Bone marrow (tissue), 2 donors: ENCODE results near the gene CMTM8.

ENCODE experiments used
- DNase-seq, 2 donors: peaks; one replicate each; lab custom pipeline; 2025; lab: John Stamatoyannopoulos, UW

CMTM8 gene

GRCh38 chr3:32229565-32229964 lies 8.9 kb upstream of the CMTM8 start:
- DNase-seq = no peak

DNA sequence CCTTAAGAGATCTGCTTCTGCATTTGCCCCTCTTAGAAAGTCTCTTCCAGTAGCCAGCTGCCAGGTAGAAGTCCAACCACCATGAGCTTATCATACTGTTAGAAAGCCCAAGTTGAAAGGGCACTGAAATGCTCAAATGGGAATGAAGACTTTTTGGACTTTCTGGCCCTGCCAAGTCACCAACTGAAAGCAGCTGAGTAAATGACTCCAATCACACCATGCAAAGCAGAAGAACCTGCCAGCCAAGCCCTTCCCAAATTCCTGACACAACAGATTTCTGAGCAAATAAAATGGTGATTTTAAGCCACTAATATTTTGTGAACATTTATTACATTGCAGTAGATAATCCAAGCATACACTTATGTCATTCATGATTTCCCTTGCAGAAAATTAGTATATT lies 2.1 kb upstream of the CMTM8 start:
- DNase-seq = no peak

DNA sequence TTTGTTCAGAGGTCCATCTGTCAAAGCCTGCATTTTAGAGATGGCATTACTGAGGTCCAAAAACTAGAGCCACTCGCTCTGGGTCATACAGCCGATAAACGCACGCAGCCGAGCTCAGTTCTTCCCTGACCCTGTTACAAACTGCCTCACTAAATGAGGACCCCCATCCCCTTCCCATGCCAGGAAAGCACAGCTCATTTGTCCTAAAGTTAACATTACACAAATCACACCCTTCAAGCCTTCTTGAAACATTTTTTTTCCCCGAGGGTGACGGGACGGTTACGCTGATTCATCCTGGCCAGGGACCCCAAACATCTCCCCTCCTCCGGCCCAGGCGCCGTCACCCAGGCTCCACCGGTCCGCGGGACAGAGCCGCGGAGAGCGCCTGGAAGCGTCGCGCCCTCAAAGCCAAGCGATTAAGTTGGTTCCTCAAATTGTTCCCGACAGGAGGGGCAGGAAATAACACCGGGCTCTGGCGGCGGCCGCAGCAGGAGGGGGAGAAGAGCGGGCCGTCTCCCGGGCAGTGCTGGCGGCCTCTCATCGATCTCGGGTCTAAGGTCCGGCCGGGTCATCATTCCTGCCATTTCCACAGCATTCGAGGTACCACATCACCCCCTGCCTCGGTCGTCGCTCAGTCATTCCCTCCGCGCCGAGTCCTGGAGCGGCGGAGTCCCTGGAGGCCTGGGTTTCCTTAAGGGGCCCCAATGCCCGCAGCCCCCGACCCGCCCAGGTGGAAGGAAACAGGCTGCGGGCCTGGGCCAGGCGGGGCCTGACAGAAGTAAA lies 619 bp upstream of the CMTM8 start:
- DNase-seq = no peak

- DNase-seq = no peak
Observed at GRCh38 chr3:32239307-32240158, 1.1 kb downstream of the CMTM8 start.

GRCh38 chr3:32240159-32240545 lies 1.7 kb downstream of the CMTM8 start:
- no peak for DNase-seq

DNA sequence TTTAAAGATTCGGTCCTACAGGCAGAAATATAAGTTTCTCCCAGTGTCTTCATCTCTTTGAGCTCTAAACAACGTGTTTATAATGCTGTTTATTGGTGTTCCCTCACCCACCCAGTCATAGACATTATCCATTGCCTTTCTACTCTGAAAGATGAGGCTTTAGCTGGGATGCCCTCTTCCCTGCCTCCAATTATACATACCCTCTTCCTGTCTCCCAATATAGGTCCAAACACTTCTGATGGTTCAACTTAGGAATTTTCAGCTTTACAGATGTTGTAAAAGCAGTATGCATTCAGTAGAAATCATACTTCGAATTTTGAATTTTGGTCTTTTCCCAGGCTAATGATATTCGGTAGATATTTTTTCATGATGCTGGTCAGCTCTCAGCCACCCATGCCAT lies 2.6 kb downstream of the CMTM8 start:
- DNase-seq = no peak

- DNase-seq = no peak
Observed at GRCh38 chr3:32243519-32243918, 5.0 kb downstream of the CMTM8 start.

DNA sequence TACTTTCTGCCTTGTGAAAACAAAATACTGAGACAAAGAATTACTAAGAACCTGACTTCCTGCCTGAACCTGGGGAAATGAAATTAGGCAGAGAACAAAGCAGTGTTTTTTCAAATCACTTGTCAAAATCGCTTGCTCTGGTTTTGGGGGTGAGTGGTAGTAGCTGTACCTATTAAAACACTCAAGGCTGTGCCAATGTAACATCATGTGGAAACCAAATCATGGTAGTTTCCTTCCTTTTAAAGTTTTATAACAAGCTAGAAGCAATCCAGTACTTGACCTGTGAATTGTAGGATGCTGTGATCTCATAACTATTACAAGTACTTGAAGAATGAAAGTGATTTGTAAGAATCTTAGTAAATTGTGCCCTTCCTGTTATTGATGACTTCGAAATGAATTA lies 6.7 kb downstream of the CMTM8 start:
- DNase-seq = no peak

DNA sequence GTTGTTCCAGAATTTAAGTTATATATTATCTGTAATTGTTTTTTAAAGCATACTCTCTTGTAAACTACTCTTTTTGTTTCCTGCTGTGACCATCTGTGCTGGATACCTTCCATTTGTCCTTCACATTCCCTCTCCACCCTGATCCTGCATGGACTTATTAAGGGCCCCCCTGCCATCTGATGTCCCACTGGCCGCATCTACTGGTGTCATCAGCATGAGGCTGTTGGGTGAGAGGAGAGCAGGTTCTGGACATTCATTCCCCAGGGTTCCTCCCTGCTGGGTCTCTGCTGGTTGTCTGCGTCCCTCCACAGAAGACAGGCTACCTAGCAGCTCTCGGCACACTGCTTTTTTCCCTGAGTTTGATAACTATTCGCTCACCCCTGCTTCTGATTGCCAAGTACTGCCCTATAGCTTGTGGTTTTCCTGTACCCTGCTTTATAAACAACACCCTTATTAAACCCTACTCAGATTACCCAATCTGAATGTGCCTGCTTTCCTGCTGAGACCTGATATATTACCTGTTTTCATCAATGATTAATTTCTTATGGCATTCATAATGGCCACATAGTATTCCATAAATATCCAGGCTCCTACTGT lies 7.7 kb downstream of the CMTM8 start:
- DNase-seq = no peak

DNA sequence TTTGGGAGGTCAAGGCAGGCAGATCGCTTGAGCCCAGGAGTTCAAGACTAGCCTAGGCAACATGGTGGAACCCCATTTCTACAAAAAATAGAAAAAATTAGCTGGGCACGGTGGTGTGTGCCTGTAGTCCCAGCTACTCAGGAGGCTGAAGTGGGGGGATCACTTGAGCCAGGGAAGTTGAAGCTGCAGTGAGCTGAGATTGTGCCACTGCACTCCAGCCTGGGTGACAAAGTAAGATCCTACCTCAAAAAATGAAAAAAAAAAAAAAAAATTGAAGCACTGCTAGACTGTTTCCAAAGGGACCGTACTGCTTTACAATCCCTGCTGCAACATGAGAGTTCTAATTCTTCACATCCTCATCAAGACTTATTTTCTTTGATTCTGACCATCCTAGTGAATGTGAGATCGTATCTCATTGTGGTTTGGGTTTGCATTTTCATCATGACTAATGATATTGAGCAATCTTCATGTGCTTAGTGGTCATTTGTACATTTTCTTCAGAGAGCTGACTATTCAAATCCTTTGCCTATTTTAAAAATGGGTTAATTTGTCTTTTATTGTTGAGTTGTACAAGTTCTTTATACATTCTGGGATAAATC lies 10.8 kb downstream of the CMTM8 start:
- peak in 1 of 2 donors; percentile 3 for DNase-seq

GRCh38 chr3:32254268-32254667 lies 15.8 kb downstream of the CMTM8 start:
- no peak for DNase-seq

GRCh38 chr3:32255345-32255744 lies 16.9 kb downstream of the CMTM8 start:
- DNase-seq = no peak

GRCh38 chr3:32256206-32256605 lies 17.7 kb downstream of the CMTM8 start:
- no peak for DNase-seq

- DNase-seq = no peak
Observed at GRCh38 chr3:32257042-32257441, 18.6 kb downstream of the CMTM8 start.

GRCh38 chr3:32257641-32258438 lies 19.4 kb downstream of the CMTM8 start:
- DNase-seq = no peak

GRCh38 chr3:32258869-32259268 lies 20.4 kb downstream of the CMTM8 start:
- no peak for DNase-seq

DNA sequence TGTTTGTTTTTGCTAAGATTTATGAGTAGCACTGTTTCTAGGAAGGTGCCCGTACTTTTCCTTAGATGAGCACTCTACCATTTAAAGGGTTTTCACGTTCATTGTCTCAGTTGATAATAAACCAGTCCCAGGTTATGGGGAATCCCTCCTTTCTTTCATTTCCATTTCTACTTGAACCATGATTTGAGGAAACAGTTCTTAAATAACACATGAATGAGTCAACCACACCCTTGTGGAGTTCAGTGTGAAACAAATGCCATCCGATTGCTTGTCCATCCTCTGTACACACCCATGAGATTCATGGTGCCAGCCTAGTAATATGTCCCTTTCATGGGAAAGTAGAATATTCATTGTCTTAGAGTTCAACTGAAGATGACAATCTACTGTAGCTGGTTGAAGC lies 23.1 kb downstream of the CMTM8 start:
- DNase-seq = no peak

DNA sequence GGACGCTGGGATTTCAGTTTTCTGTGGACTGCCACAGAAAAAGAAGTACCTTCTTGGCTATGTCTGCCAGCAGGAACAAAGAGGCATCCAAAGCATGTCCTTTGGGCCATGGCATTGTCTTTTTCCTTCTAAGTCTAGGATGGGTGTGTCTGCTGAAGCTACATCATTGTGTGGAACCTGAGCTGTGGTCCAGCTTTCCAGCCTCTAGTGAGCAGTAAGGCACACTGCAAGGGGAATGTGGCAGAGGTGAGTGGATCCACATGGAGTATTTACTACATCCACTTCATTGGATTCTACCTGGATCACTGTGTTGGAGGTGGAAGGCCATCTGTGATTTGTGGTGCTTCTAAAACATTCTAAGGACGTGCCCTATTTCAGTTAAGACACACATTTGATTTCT lies 23.7 kb downstream of the CMTM8 start:
- no peak for DNase-seq

DNA sequence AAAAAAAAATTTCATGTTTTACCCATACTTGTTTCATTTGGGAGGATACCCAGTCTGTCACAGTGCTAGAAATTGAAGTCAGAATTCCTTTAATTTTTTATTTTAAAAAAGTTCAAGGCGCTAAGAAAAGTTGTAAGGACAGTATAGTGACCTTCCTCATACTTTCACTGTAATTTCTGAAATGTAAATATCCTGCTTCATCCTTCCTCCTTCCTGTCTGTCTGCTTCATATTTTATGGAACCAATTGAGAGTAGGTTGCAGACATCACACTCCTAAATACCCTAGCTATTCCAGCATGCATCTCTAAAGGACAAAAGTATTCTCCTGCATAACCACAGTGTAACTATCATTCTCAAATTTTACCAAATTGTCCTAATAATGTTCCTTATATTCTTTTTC lies 35.8 kb downstream of the CMTM8 start:
- no peak for DNase-seq

GRCh38 chr3:32275506-32275905 lies 37.0 kb downstream of the CMTM8 start:
- no peak for DNase-seq

DNA sequence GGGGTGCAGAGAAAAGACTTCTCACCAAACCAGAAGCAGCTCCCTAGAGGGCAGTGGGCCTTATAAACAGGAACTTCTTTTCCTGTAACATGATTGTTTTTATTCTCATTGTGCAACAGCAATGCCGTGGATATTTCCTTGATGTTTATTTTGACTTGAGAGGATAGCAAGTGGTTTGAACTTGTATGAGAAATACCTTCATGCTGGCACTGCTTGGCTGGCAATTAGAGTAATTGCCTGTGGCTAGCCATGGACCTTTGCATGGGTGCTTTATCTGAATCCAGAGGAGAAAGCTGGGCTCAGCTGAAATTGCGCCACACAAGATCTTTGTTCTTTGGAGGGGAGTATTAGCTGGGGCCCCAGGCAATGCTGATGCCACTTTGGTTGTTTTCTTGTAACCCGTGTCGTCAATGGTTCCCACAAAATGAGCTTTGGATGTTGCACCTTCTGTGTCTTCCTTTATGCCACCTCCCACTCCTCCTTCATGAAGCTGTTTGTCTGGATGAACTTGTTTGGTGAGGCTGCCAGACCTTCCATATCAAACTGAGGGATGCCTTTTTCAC lies 37.9 kb downstream of the CMTM8 start:
- no peak for DNase-seq
